ENCODE measurements around the gene ILF2.

ILF2 gene

DNA sequence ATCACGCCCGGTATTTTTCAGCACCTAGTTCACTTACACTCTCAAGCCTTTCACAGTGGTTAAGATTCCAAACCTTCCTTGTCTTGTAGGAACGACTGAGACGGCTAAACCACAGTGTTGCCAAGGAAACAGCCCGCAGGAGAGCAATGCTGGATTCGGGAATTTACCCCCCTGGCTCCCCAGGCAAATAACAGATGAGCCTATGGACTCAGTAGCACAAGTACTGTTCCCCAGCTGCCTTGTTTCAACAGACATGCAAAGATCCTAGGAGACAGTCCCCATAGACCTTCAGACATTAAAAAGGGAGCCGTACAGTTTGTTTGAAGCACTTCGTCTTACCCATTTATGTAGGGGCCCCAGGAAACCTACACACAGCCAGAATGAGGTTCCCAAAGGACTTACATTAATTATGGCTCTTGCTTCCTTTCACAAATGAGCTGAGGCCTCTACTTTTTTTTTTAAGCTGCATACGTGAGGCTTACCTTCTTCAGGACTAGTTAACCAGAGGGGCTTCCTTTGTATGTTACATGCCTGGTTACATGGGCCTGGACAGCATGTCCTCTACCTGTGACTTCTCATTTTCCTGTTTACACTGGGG, 9.6 kb downstream of the ILF2 start:
- Histone ChIP-seq H3K27me3 (ENCODE audit: control insufficient read depth in 1 of 2, insufficient read depth in 2 of 2, low read length in 2 of 2) (no peaks in the 10 kb centered on the region), H3K4me3 (ENCODE audit: low read depth in 1 of 2, low read length in 2 of 2) (no peak overlapping the region), H3K4me1 (ENCODE audit: insufficient read depth, low read length) (peaks cover 13% of the 10 kb centered on the region), H3K27ac (ENCODE audit: low read depth, low read length) (no peak overlapping the region), H3K36me3 (ENCODE audit: insufficient read depth, low read length) (peaks cover 56% of the 10 kb centered on the region), H3K9ac (ENCODE audit: low read length) (no peak overlapping the region), H3K9me3 (ENCODE audit: low read length) (no peaks in the 10 kb centered on the region)

GRCh38 chr1:153659656-153660055, 11.1 kb downstream of the ILF2 start:
- Histone ChIP-seq H3K4me3 (ENCODE audit: low read depth in 1 of 2, low read length in 2 of 2) (peak overlapping the region in 1 of 2 donors; percentile 93), H3K27me3 (ENCODE audit: control insufficient read depth in 1 of 2, insufficient read depth in 2 of 2, low read length in 2 of 2) (no peaks in the 10 kb centered on the region), H3K36me3 (ENCODE audit: insufficient read depth, low read length) (peaks cover 41% of the 10 kb centered on the region), H3K9me3 (ENCODE audit: low read length) (no peaks in the 10 kb centered on the region), H3K27ac (ENCODE audit: low read depth, low read length) (no peak overlapping the region), H3K9ac (ENCODE audit: low read length) (peak overlapping the region; percentile 96), H3K4me1 (ENCODE audit: insufficient read depth, low read length) (peaks cover 13% of the 10 kb centered on the region)

- H3K4me3 ChIP-seq (ENCODE audit: low read depth in 1 of 2, low read length in 2 of 2): peak overlapping the region; percentile 90 to 93
- no peaks in the 10 kb centered on the region for H3K27me3 ChIP-seq (ENCODE audit: control insufficient read depth in 1 of 2, insufficient read depth in 2 of 2, low read length in 2 of 2)
- no peaks in the 10 kb centered on the region for H3K9me3 ChIP-seq (ENCODE audit: low read length)
- peak overlapping the region; percentile 98 for H3K27ac ChIP-seq (ENCODE audit: low read depth, low read length)
- H3K4me1 ChIP-seq (ENCODE audit: insufficient read depth, low read length): peaks cover 13% of the 10 kb centered on the region
- peaks cover 36% of the 10 kb centered on the region for H3K36me3 ChIP-seq (ENCODE audit: insufficient read depth, low read length)
- H3K9ac ChIP-seq (ENCODE audit: low read length): peak overlapping the region; percentile 96
Observed at GRCh38 chr1:153659175-153659534, 11.6 kb downstream of the ILF2 start.

DNA sequence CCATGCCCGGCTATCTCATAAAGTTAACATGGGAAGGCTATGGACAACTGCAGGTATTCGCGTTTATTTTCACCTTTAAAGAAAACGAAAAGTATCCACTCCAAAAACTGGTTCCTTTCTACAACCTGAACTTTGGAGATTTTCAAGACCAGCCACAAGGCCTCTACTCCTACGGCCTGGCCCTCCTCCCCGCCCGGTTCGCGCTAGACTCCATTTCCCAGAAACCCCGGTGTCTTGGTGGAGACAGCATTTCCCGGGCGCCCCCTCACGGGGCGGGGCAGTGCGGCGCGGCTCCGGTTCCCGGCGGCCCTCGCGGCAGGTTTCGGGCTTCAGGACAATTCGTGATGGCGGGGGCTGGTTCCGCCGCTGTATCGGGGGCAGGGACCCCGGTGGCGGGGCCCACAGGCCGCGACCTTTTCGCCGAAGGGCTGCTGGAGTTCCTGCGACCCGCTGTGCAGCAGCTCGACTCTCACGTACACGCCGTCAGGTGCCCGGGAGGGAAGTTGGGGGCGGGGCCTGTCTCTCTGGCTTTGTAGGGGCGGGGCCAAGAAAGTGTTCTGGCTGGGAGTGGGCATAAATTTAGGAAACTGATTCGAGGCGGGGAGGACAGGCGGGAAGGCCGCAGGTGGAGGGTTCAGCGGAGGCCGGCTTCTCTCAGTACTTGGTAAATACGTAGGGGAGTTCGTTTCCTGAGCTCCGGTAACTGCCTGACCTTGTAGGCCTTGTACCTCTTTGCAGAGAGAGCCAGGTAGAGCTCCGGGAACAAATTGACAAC, 12.2 kb downstream of the ILF2 start, which contains the start of gene SNAPIN:
TSS of gene SNAPIN (plus strand) at position 304 of the 775 bp plus-strand sequence. CDS start at position 345, 41 bp downstream.
- H3K4me1 ChIP-seq (ENCODE audit: insufficient read depth, low read length): peaks cover 13% of the 10 kb centered on the region
- peak within 1 kb of the TSS; percentile 98 for H3K27ac ChIP-seq (ENCODE audit: low read depth, low read length)
- peak within 1 kb of the TSS; percentile 90 to 93 for H3K4me3 ChIP-seq (ENCODE audit: low read depth in 1 of 2, low read length in 2 of 2)
- peaks cover 31% of the 10 kb centered on the region for H3K36me3 ChIP-seq (ENCODE audit: insufficient read depth, low read length)
- peak within 1 kb of the TSS; percentile 96 for H3K9ac ChIP-seq (ENCODE audit: low read length)
- H3K27me3 ChIP-seq (ENCODE audit: control insufficient read depth in 1 of 2, insufficient read depth in 2 of 2, low read length in 2 of 2): no peaks in the 10 kb centered on the region
- no peaks in the 10 kb centered on the region for H3K9me3 ChIP-seq (ENCODE audit: low read length)

GRCh38 chr1:153655333-153655732, 15.5 kb downstream of the ILF2 start:
- Histone ChIP-seq H3K4me1 (ENCODE audit: insufficient read depth, low read length) (peaks cover 13% of the 10 kb centered on the region), H3K27me3 (ENCODE audit: control insufficient read depth in 1 of 2, insufficient read depth in 2 of 2, low read length in 2 of 2) (no peaks in the 10 kb centered on the region), H3K4me3 (ENCODE audit: low read depth in 1 of 2, low read length in 2 of 2) (no peak overlapping the region), H3K9me3 (ENCODE audit: low read length) (no peaks in the 10 kb centered on the region), H3K27ac (ENCODE audit: low read depth, low read length) (no peak overlapping the region), H3K36me3 (ENCODE audit: insufficient read depth, low read length) (no peaks in the 10 kb centered on the region), H3K9ac (ENCODE audit: low read length) (no peak overlapping the region)

DNA sequence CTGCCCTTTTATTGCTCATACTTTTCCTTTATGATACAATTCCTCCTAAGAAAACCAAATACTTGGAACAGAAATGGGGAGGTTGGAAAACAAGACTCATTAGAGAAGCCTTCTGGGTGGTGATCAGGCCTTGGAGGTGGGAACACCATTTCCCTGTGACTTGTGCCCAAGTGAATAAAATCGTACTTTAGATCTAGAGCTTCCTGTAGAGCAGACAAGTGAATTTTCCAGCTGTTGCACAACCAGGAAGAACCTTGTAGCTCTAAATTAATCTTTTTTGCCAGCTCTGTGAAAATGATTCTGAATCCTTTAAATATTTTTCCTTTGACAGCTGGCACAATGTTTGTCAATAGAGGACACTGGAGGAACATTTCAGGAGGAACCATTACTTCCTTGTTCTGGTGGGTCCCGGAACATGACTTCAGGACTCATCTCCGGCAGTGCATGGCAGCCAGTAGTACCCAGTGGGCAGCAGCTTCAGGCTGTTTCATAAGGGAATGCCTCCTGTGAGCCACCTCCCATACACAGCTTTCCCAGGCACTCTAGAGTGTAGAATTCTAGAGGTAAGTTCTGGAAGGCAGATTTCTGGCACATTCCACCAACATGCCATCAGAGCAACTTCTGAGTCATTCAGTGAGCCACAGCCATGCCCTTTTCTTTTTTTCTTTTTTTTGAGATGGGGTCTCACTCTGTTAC, 17.8 kb downstream of the ILF2 start:
- no peak overlapping the region for H3K9ac ChIP-seq (ENCODE audit: low read length)
- no peak overlapping the region for H3K4me3 ChIP-seq (ENCODE audit: low read depth in 1 of 2, low read length in 2 of 2)
- H3K27ac ChIP-seq (ENCODE audit: low read depth, low read length): no peak overlapping the region
- H3K27me3 ChIP-seq (ENCODE audit: control insufficient read depth in 1 of 2, insufficient read depth in 2 of 2, low read length in 2 of 2): no peaks in the 10 kb centered on the region
- no peaks in the 10 kb centered on the region for H3K36me3 ChIP-seq (ENCODE audit: insufficient read depth, low read length)
- H3K4me1 ChIP-seq (ENCODE audit: insufficient read depth, low read length): peaks cover 9% of the 10 kb centered on the region
- H3K9me3 ChIP-seq (ENCODE audit: low read length): no peaks in the 10 kb centered on the region

DNA sequence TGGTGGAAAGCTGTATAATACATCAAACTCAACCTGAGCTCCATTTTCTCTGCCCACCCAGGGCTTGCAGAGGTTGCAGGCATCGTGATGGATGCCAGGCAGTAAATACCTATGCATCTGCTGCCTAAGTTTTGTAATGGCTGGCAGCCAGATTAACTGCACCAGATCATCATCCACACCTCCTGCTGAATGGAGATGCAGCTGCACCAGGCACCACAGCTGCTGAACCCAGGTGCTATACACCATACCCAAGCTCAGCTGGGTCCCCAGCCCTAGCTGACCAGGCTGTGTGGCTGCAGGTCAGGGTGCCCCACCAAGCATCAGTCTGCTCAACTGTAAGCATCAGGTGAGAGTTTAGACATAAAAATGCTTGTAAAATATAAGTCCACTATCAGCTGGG, 19.0 kb downstream of the ILF2 start:
- peaks cover 8% of the 10 kb centered on the region for H3K4me1 ChIP-seq (ENCODE audit: insufficient read depth, low read length)
- H3K9ac ChIP-seq (ENCODE audit: low read length): no peak overlapping the region
- H3K36me3 ChIP-seq (ENCODE audit: insufficient read depth, low read length): no peaks in the 10 kb centered on the region
- H3K27ac ChIP-seq (ENCODE audit: low read depth, low read length): no peak overlapping the region
- no peak overlapping the region for H3K4me3 ChIP-seq (ENCODE audit: low read depth in 1 of 2, low read length in 2 of 2)
- no peaks in the 10 kb centered on the region for H3K9me3 ChIP-seq (ENCODE audit: low read length)
- H3K27me3 ChIP-seq (ENCODE audit: control insufficient read depth in 1 of 2, insufficient read depth in 2 of 2, low read length in 2 of 2): no peaks in the 10 kb centered on the region

DNA sequence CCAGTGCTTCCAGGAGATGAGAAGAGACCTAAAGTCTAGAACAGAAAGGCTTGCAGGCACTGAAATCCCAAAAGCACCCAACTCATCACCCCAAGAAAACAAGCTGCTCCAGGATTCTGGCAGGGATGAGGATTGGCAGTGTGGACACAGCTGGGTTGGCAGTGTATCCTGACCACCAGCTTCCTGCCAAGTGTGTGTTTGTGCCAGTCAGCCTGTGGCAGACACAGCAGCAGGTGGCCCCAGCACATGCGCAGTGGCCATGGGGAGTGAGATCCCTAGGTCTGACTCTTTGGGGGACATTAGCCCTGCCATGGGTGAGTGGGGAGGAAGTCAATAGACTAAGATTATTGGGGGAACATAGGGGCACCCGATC, 20.9 kb downstream of the ILF2 start:
- Histone ChIP-seq H3K36me3 (ENCODE audit: insufficient read depth, low read length) (peaks cover 13% of the 10 kb centered on the region), H3K4me3 (ENCODE audit: low read depth in 1 of 2, low read length in 2 of 2) (no peak overlapping the region), H3K27me3 (ENCODE audit: control insufficient read depth in 1 of 2, insufficient read depth in 2 of 2, low read length in 2 of 2) (no peaks in the 10 kb centered on the region), H3K4me1 (ENCODE audit: insufficient read depth, low read length) (peaks cover 8% of the 10 kb centered on the region), H3K9ac (ENCODE audit: low read length) (no peak overlapping the region), H3K27ac (ENCODE audit: low read depth, low read length) (no peak overlapping the region), H3K9me3 (ENCODE audit: low read length) (no peaks in the 10 kb centered on the region)

GRCh38 chr1:153649137-153649862, 21.5 kb downstream of the ILF2 start:
- no peak overlapping the region for H3K9ac ChIP-seq (ENCODE audit: low read length)
- no peaks in the 10 kb centered on the region for H3K9me3 ChIP-seq (ENCODE audit: low read length)
- H3K36me3 ChIP-seq (ENCODE audit: insufficient read depth, low read length): peaks cover 17% of the 10 kb centered on the region
- no peaks in the 10 kb centered on the region for H3K27me3 ChIP-seq (ENCODE audit: control insufficient read depth in 1 of 2, insufficient read depth in 2 of 2, low read length in 2 of 2)
- H3K4me1 ChIP-seq (ENCODE audit: insufficient read depth, low read length): peaks cover 8% of the 10 kb centered on the region
- H3K4me3 ChIP-seq (ENCODE audit: low read depth in 1 of 2, low read length in 2 of 2): no peak overlapping the region
- no peak overlapping the region for H3K27ac ChIP-seq (ENCODE audit: low read depth, low read length)

GRCh38 chr1:153648000-153648643, 22.7 kb downstream of the ILF2 start:
- H3K4me1 ChIP-seq (ENCODE audit: insufficient read depth, low read length): peaks cover 13% of the 10 kb centered on the region

GRCh38 chr1:153647346-153647714, 23.5 kb downstream of the ILF2 start:
- Histone ChIP-seq H3K9ac (ENCODE audit: low read length) (no peak overlapping the region), H3K27me3 (ENCODE audit: control insufficient read depth in 1 of 2, insufficient read depth in 2 of 2, low read length in 2 of 2) (no peaks in the 10 kb centered on the region), H3K9me3 (ENCODE audit: low read length) (no peaks in the 10 kb centered on the region), H3K27ac (ENCODE audit: low read depth, low read length) (no peak overlapping the region), H3K4me1 (ENCODE audit: insufficient read depth, low read length) (peaks cover 13% of the 10 kb centered on the region), H3K4me3 (ENCODE audit: low read depth in 1 of 2, low read length in 2 of 2) (no peak overlapping the region), H3K36me3 (ENCODE audit: insufficient read depth, low read length) (peaks cover 36% of the 10 kb centered on the region)

More at GRCh38 chr1:153648000-153648643, 22.7 kb downstream of the ILF2 start:
- Histone ChIP-seq H3K36me3 (ENCODE audit: insufficient read depth, low read length) (peaks cover 29% of the 10 kb centered on the region), H3K4me3 (ENCODE audit: low read depth in 1 of 2, low read length in 2 of 2) (no peak overlapping the region), H3K9ac (ENCODE audit: low read length) (no peak overlapping the region), H3K9me3 (ENCODE audit: low read length) (no peaks in the 10 kb centered on the region), H3K27ac (ENCODE audit: low read depth, low read length) (no peak overlapping the region), H3K27me3 (ENCODE audit: control insufficient read depth in 1 of 2, insufficient read depth in 2 of 2, low read length in 2 of 2) (no peaks in the 10 kb centered on the region)

All from muscle layer of colon (tissue), 2 donors.